A549 (cell line): ENCODE measurements around the gene CPA4. TPM values are rescaled to one million over a fixed set of nuclear protein-coding genes. Genes with fewer than 3 reads are reported as not detected.
"Not testable (repeated sequence)": the region's sequence is repeated elsewhere in the genome, so short reads cannot be mapped to it uniquely, and the experiment has no call there.

Experiments
- ATAC-seq, 2 experiments: fragments of 200-7000 bp in 1 of 2; fragments of >200 bp in 1 of 2; cut with Nextera tagmentation in 1 of 2; cut with Tn5 transposase in 1 of 2; 3 replicates each; pipeline versions ENCODE4 v1.8.0 to v1.9.1; 2018 to 2020; ENCODE audit warnings: mild to moderate bottlenecking in 1 of 2, moderate library complexity in 1 of 2
- CTCF ChIA-PET: fragments of 300-600 bp; sonication (Branson Sonifier 250); formaldehyde crosslinking; extraction: SDS; loops from one replicate; lab custom pipeline; 2021; ENCODE audit warnings: antibody characterized with exemption, inconsistent platforms; lab: Yijun Ruan, JAX
- POLR2A ChIA-PET: fragments of 350-600 bp; formaldehyde crosslinking; extraction: SDS; loops from one replicate; lab custom pipeline; 2021; ENCODE audit warnings: antibody characterized with exemption, inconsistent platforms; lab: Yijun Ruan, JAX
- DNase-seq, 2 experiments: peaks; one replicate each; pipeline versions ENCODE4 v3.0.0 to v3.0.0-alpha.2; 2011 to 2016; ENCODE audit warnings: low read depth in 1 of 2, low spot score in 1 of 2
- FAIRE-seq: peaks from 2 replicates; lab custom pipeline; 2011; peaks lifted over from hg19 to GRCh38; lab: Jason Lieb, UNC
- H3K27ac ChIP-seq, 2 experiments: fragments of >200 bp; sonication (Bioruptor Twin); formaldehyde crosslinking; 3 replicates each; pipeline ENCODE4 v1.5.1; 2016 to 2017
- H3K4me1 ChIP-seq: fragments of >200 bp; sonication (Bioruptor Twin); formaldehyde crosslinking; 3 replicates; pipeline ENCODE4 v1.6.1; 2016
- H3K4me2 ChIP-seq: fragments of >200 bp; sonication (Bioruptor Twin); formaldehyde crosslinking; 3 replicates; pipeline ENCODE4 v1.6.1; 2016
- H3K4me3 ChIP-seq: fragments of >200 bp; sonication (Bioruptor Twin); formaldehyde crosslinking; 3 replicates; pipeline ENCODE4 v1.5.1; 2016
- H3K9me3 ChIP-seq: fragments of >200 bp; sonication (Bioruptor Twin); formaldehyde crosslinking; 3 replicates; pipeline ENCODE4 v1.6.1; 2016
- CEBPB ChIP-seq, 2 experiments: fragments of >200 bp in 1 of 2; sonication (Bioruptor Twin) in 1 of 2; formaldehyde crosslinking in 1 of 2; IDR thresholded peaks; 2 replicates each; pipeline ENCODE4 v1.6.1; 2012 to 2016
- EHMT2 ChIP-seq: fragments of 200-600 bp; sonication (generic); IDR thresholded peaks from 2 replicates; pipeline ENCODE4 v1.6.1; 2016; ENCODE audit warnings: antibody characterized with exemption, low read depth, mild to moderate bottlenecking, moderate library complexity
- EP300 ChIP-seq, 2 experiments: fragments of >200 bp; sonication (Bioruptor Twin); formaldehyde crosslinking; IDR thresholded peaks; 2 replicates in 1 of 2; 3 replicates in 1 of 2; pipeline ENCODE4 v1.6.1; 2016 to 2017
- ESRRA ChIP-seq: fragments of 150-350 bp; IDR thresholded peaks from 2 replicates; pipeline ENCODE4 v1.6.1; 2014; ENCODE audit warnings: mild to moderate bottlenecking, low read length, borderline replicate concordance
- FOSL2 ChIP-seq, 2 experiments: fragments of 450-650 bp in 1 of 2; fragments of >200 bp in 1 of 2; sonication (Bioruptor Twin) in 1 of 2; formaldehyde crosslinking; IDR thresholded peaks; 2 replicates each; pipeline versions ENCODE4 v1.5.0 to v1.6.1; 2016 to 2020; ENCODE audit warnings: mild to moderate bottlenecking in 1 of 2, moderate library complexity in 1 of 2
- GATA3 ChIP-seq: IDR thresholded peaks from 2 replicates; pipeline ENCODE4 v1.6.1; 2012; ENCODE audit warnings: borderline replicate concordance
- HOXB5 ChIP-seq: fragments of 250-450 bp; sonication (Bioruptor Pico); IDR thresholded peaks from 2 replicates; pipeline ENCODE4 v1.5.0; 2020; ENCODE audit warnings: mild to moderate bottlenecking, moderate library complexity
- JUN ChIP-seq, 2 experiments: fragments of >200 bp; sonication (Bioruptor Twin); formaldehyde crosslinking; IDR thresholded peaks; 2 replicates in 1 of 2; 3 replicates in 1 of 2; pipeline ENCODE4 v1.6.1; 2016 to 2017
- JUNB ChIP-seq: fragments of >200 bp; sonication (Bioruptor Twin); formaldehyde crosslinking; IDR thresholded peaks from 2 replicates; pipeline ENCODE4 v1.6.1; 2016
- MAFK ChIP-seq: fragments of 450-650 bp; IDR thresholded peaks from 2 replicates; pipeline ENCODE4 v1.6.1; 2014; ENCODE audit not compliant: partially characterized antibody
- RAD21 ChIP-seq, 2 experiments: fragments of >200 bp in 1 of 2; sonication (Bioruptor Twin) in 1 of 2; formaldehyde crosslinking in 1 of 2; IDR thresholded peaks in 1 of 2; conservative IDR thresholded peaks in 1 of 2; 2 replicates in 1 of 2; 3 replicates in 1 of 2; pipeline ENCODE4 v1.6.1; 2012 to 2018; ENCODE audit warnings: inconsistent platforms in 1 of 2
- SMC3 ChIP-seq: fragments of >200 bp; sonication (Bioruptor Twin); formaldehyde crosslinking; IDR thresholded peaks from 3 replicates; pipeline ENCODE4 v1.6.1; 2018; ENCODE audit warnings: inconsistent platforms
- WGBS: methylation state at CpG from one replicate; pipeline ENCODE4 v1.1.6; 2017; ENCODE audit errors: missing lambda C conversion rate; 5-methylcytosine and 5-hydroxymethylcytosine counted together
- polyA minus RNA-seq: library from RNA; depleted of rRNA, polyadenylated mRNA; stranded (reverse); fragments of >200 nt; gene quantifications from 2 replicates; pipeline ENCODE4 v1.2.3, GENCODE V29; 2011; rRNA and poly(A)+ RNA removed
- polyA plus RNA-seq, 4 experiments: library from polyadenylated mRNA; depleted of rRNA in 3 of 4; stranded (reverse); fragments of >200 nt; fragmentation: RNase III in 1 of 4; extraction: RNeasy Plus Mini Kit Qiagen cat#74134 plus additional on column Dnase treatment in 1 of 4; gene quantifications; 2 replicates in 3 of 4; 3 replicates in 1 of 4; pipeline ENCODE4 v1.2.3, GENCODE V29; 2011 to 2017
- TF ChIP-seq, protein P1 (sequence below): IDR thresholded peaks from 2 replicates; pipeline ENCODE4 v1.6.1; 2012
- TF ChIP-seq, protein P2 (sequence below): fragments of 200-600 bp; sonication (generic); IDR thresholded peaks from 2 replicates; pipeline ENCODE4 v1.6.1; 2016; ENCODE audit warnings: antibody characterized with exemption, mild to moderate bottlenecking, moderate library complexity
- TF ChIP-seq, protein P3 (sequence below): fragments of 250-450 bp; sonication (Bioruptor Pico); IDR thresholded peaks from 2 replicates; pipeline ENCODE4 v1.5.0; 2020; ENCODE audit warnings: low read depth, mild to moderate bottlenecking, moderate library complexity

The CPA4 gene
- polyA plus RNA-seq (2011; rRNA removed) (0.87 and 1.0 TPM in 2 replicates), polyA plus RNA-seq (2017; fragmentation: RNase III; extraction: RNeasy Plus Mini Kit Qiagen cat#74134 plus additional on column Dnase treatment) (7.5 to 15.0 TPM (median 7.7 TPM) in 3 replicates), polyA minus RNA-seq (0.79 and 1.0 TPM in 2 replicates)
- 2.1 and 2.4 TPM in 2 replicates for polyA plus RNA-seq (2012; cell fraction: cytosol; rRNA removed)
- 9.1 and 11.1 TPM in 2 replicates for polyA plus RNA-seq (2012; cell fraction: nucleus; rRNA removed)

DNA sequence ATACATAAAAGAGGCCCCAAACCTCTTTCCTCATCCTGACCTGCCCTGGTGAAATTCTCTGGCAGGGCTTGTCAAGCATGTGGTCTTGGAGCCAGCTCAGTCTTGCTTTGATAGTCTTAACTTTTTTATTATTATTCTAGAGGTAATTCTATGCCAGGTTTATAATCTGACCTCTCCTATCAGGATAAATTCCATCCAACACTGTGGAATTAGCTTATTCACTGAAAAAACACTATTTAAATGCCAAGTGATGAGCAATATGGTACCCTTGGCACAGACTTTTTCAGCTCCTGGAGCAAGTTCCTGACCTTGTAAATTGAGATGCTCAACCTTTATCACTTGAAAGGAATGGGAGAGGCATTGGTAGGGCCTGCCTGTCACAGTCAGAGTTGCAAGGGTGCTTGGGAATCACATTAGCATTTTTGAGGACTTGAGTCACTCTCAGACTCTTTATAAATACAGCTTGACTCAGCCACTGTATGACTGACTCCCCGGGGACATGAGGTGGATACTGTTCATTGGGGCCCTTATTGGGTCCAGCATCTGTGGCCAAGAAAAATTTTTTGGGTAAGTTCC is at the start of gene CPA4:
Gene CPA4 (plus strand): TSS at position 480 of the 576 bp plus-strand sequence. CDS start 20 bp downstream, at position 500.
- POLR2A ChIA-PET: no interaction called here
- CTCF ChIA-PET: interaction anchor here (0.6 to 1.4 kb wide), 5 partner anchors 9 to 89 kb away, joined by 3 to 4 read pairs (median 3); no protein-coding TSS in a partner anchor
- TF ChIP-seq HOXB5 (CRISPR knock-in tag) (no peak), EP300 (IDR thresholded peaks at IDR 0.05) (peak in 1 of 2 experiments; percentile 62; a peak in 1 of 5 replicates), JUNB (peak; percentile 87), CEBPB (IDR thresholded peaks at IDR 0.05) (peak in 1 of 2 experiments; percentile 62; a peak in 1 of 4 replicates), FOSL2 (IDR thresholded peaks at IDR 0.05) (0 out of 2 replicates have a peak, but pooled peaks have one; percentile 11), FOSL2 (CRISPR knock-in tag; IDR thresholded peaks at IDR 0.05) (peak; percentile 64), JUN (IDR thresholded peaks at IDR 0.05) (peak in 1 of 2 experiments; percentile 60; a peak in 1 of 5 replicates), EHMT2 (no peak), SMC3 (no peak), GATA3 (peak; percentile 80; the same call in 1 of the 2 replicates), RAD21 (conservative IDR thresholded peaks at IDR 0.05 in 1 of 2, IDR thresholded peaks at IDR 0.05 in 1 of 2) (no peak), ESRRA (peak; percentile 45; the same call in 1 of the 2 replicates), MAFK (peak; percentile 14)
- TF ChIP-seq, protein P1, sequence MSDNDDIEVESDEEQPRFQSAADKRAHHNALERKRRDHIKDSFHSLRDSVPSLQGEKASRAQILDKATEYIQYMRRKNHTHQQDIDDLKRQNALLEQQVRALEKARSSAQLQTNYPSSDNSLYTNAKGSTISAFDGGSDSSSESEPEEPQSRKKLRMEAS: peak; percentile 36; the same call in 1 of the 2 replicates
- TF ChIP-seq, protein P2, sequence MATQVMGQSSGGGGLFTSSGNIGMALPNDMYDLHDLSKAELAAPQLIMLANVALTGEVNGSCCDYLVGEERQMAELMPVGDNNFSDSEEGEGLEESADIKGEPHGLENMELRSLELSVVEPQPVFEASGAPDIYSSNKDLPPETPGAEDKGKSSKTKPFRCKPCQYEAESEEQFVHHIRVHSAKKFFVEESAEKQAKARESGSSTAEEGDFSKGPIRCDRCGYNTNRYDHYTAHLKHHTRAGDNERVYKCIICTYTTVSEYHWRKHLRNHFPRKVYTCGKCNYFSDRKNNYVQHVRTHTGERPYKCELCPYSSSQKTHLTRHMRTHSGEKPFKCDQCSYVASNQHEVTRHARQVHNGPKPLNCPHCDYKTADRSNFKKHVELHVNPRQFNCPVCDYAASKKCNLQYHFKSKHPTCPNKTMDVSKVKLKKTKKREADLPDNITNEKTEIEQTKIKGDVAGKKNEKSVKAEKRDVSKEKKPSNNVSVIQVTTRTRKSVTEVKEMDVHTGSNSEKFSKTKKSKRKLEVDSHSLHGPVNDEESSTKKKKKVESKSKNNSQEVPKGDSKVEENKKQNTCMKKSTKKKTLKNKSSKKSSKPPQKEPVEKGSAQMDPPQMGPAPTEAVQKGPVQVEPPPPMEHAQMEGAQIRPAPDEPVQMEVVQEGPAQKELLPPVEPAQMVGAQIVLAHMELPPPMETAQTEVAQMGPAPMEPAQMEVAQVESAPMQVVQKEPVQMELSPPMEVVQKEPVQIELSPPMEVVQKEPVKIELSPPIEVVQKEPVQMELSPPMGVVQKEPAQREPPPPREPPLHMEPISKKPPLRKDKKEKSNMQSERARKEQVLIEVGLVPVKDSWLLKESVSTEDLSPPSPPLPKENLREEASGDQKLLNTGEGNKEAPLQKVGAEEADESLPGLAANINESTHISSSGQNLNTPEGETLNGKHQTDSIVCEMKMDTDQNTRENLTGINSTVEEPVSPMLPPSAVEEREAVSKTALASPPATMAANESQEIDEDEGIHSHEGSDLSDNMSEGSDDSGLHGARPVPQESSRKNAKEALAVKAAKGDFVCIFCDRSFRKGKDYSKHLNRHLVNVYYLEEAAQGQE: no peak
- TF ChIP-seq, protein P3, sequence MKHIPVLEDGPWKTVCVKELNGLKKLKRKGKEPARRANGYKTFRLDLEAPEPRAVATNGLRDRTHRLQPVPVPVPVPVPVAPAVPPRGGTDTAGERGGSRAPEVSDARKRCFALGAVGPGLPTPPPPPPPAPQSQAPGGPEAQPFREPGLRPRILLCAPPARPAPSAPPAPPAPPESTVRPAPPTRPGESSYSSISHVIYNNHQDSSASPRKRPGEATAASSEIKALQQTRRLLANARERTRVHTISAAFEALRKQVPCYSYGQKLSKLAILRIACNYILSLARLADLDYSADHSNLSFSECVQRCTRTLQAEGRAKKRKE (CRISPR knock-in tag): no peak
- Histone ChIP-seq H3K27ac (peak within 1 kb of the TSS; percentile 53 to 79; a peak in 5 of 6 replicates), H3K4me3 (no peak within 1 kb of the TSS), H3K9me3 (peaks cover 14% of the 10 kb centered on the region), H3K4me2 (peak within 1 kb of the TSS; percentile 45; the same call in 2 of the 3 replicates), H3K4me1 (peaks cover 38% of the 10 kb centered on the region)
- peak; percentile 58 to 84 for DNase-seq
- ATAC-seq: peak; percentile 94 to 96
- no peak for FAIRE-seq
- 0% methylated on average over 1 of the region's 1 CpG for WGBS

DNA sequence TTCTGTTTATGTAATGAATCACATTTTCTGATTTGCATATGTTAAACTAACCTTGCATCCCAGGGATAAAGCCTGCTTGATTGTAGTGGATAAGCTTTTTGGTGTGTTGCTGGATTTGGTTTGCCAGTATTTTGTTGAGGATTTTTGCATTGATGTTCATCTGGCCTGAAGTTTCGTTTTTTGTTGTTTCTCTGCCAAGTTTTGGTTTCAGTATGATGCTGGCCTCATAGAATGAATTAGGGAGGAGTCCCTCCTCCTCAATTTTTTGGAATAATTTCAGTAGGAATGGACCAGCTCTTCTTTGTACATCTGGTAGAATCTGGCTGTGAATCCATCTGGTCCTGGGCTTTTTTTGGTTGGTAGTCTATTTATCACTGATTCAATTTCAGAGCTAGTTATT is 49.5 kb upstream of the CPA4 start:
- H3K4me1 ChIP-seq, FAIRE-seq, H3K27ac ChIP-seq, H3K4me2 ChIP-seq, H3K9me3 ChIP-seq, H3K4me3 ChIP-seq, DNase-seq, ATAC-seq, POLR2A ChIA-PET: not testable (repeated sequence)
- 19% methylated on average over 1 of the region's 1 CpG for WGBS
- CTCF ChIA-PET: interaction anchor here (0.5 to 2.2 kb wide), 11 partner anchors 9 to 675 kb away, joined by 3 to 8 read pairs (median 3); no protein-coding TSS in a partner anchor

- H3K4me1 ChIP-seq, H3K4me3 ChIP-seq, ATAC-seq, FAIRE-seq, DNase-seq, H3K4me2 ChIP-seq, H3K27ac ChIP-seq, CTCF ChIA-PET, H3K9me3 ChIP-seq, POLR2A ChIA-PET: not testable (repeated sequence)
- WGBS: 24% methylated on average over 1 of the region's 1 CpG
These were observed 46.5 kb upstream of the CPA4 start for GRCh38 chr7:130246491-130246890.

GRCh38 chr7:130248842-130249241 is 44.1 kb upstream of the CPA4 start:
- H3K9me3 ChIP-seq, CTCF ChIA-PET, H3K4me1 ChIP-seq, H3K4me3 ChIP-seq, H3K4me2 ChIP-seq, POLR2A ChIA-PET, FAIRE-seq, ATAC-seq, DNase-seq, H3K27ac ChIP-seq: not testable (repeated sequence)
- WGBS: 53% methylated on average over 5 of the region's 5 CpGs

GRCh38 chr7:130249626-130250025 is 43.3 kb upstream of the CPA4 start:
- 61% methylated on average over 3 of the region's 3 CpGs for WGBS
- not testable (repeated sequence) for H3K4me2 ChIP-seq, H3K4me3 ChIP-seq

More at GRCh38 chr7:130249626-130250025, 43.3 kb upstream of the CPA4 start:
- ATAC-seq, H3K27ac ChIP-seq, FAIRE-seq, POLR2A ChIA-PET, DNase-seq, H3K9me3 ChIP-seq, H3K4me1 ChIP-seq, CTCF ChIA-PET: not testable (repeated sequence)
